K562 (cell line): ENCODE measurements around the gene LOXL3.

ENCODE experiments used
- CHD2 ChIP-seq: IDR thresholded peaks from 2 replicates; pipeline ENCODE4 v1.6.1; 2011; ENCODE audit warnings: low read depth, low read length
- CTCFL ChIP-seq: IDR thresholded peaks from 2 replicates; pipeline ENCODE4 v1.6.1; 2011; ENCODE audit warnings: borderline replicate concordance, low read depth, mild to moderate bottlenecking, moderate library complexity, low read length; ENCODE audit not compliant: insufficient read depth, poor library complexity, severe bottlenecking
- ELF1 ChIP-seq: fragments of 200-800 bp; sonication (Bioruptor generic); IDR thresholded peaks from 2 replicates; pipeline ENCODE4 v1.6.1; 2016; ENCODE audit warnings: missing genetic modification characterization, missing compliant biosample characterization
- EP300 ChIP-seq: IDR thresholded peaks from 2 replicates; pipeline ENCODE4 v1.6.1; 2012; ENCODE audit warnings: low read length, improper control_type of control experiment
- ESRRA ChIP-seq: fragments of 450-650 bp; IDR thresholded peaks from 2 replicates; pipeline ENCODE4 v1.6.1; 2014; ENCODE audit warnings: low read depth, mild to moderate bottlenecking, moderate library complexity, borderline replicate concordance
- ETV5 ChIP-seq: sonication (generic); formaldehyde crosslinking; IDR thresholded peaks from 2 replicates; pipeline ENCODE4 v1.4.0; 2020; ENCODE audit warnings: low read depth, mild to moderate bottlenecking, missing genetic modification reagents
- GATA2 ChIP-seq: sonication (generic); formaldehyde crosslinking; IDR thresholded peaks from 2 replicates; pipeline ENCODE4 v1.4.0; 2020; ENCODE audit warnings: mild to moderate bottlenecking, missing genetic modification reagents
- MAFK ChIP-seq: IDR thresholded peaks from 2 replicates; pipeline ENCODE4 v1.6.1; 2011; ENCODE audit warnings: low read length, improper control_type of control experiment
- POU5F1 ChIP-seq: fragments of 150-350 bp; IDR thresholded peaks from 2 replicates; pipeline ENCODE4 v1.6.1; 2014; ENCODE audit warnings: borderline replicate concordance, low read length, low read depth, mild to moderate bottlenecking; ENCODE audit not compliant: partially characterized antibody
- RFX1 ChIP-seq: fragments of 450-650 bp; IDR thresholded peaks from 2 replicates; pipeline ENCODE4 v1.6.1; 2016; ENCODE audit warnings: mild to moderate bottlenecking, moderate library complexity
- TF ChIP-seq, protein P1 (sequence below): fragments of 450-650 bp; IDR thresholded peaks from 2 replicates; pipeline ENCODE4 v1.6.1; 2016
- TF ChIP-seq, protein P2 (sequence below), 3 experiments: IDR thresholded peaks in 2 of 3; conservative IDR thresholded peaks in 1 of 3; 2 replicates each; pipeline ENCODE4 v1.5.1; 2011 to 2012; ENCODE audit warnings: low read length in 3 of 3, mild to moderate bottlenecking in 3 of 3, control low read depth in 2 of 3, improper control_type of control experiment in 1 of 3, inconsistent platforms in 1 of 3, low read depth in 1 of 3, mixed read lengths in 1 of 3, moderate library complexity in 1 of 3; ENCODE audit not compliant: insufficient read depth in 2 of 3
- TF ChIP-seq, protein P3 (sequence below): sonication (generic); formaldehyde crosslinking; IDR thresholded peaks from 2 replicates; pipeline ENCODE4 v1.8.1; 2023; ENCODE audit warnings: mild to moderate bottlenecking, missing genetic modification reagents, moderate library complexity
- TF ChIP-seq, protein P4 (sequence below): sonication (generic); formaldehyde crosslinking; IDR thresholded peaks from 2 replicates; pipeline ENCODE4 v1.8.1; 2022; ENCODE audit warnings: missing genetic modification reagents

- TF ChIP-seq, protein P1, sequence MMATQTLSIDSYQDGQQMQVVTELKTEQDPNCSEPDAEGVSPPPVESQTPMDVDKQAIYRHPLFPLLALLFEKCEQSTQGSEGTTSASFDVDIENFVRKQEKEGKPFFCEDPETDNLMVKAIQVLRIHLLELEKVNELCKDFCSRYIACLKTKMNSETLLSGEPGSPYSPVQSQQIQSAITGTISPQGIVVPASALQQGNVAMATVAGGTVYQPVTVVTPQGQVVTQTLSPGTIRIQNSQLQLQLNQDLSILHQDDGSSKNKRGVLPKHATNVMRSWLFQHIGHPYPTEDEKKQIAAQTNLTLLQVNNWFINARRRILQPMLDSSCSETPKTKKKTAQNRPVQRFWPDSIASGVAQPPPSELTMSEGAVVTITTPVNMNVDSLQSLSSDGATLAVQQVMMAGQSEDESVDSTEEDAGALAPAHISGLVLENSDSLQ = no peak
- TF ChIP-seq, protein P2, sequence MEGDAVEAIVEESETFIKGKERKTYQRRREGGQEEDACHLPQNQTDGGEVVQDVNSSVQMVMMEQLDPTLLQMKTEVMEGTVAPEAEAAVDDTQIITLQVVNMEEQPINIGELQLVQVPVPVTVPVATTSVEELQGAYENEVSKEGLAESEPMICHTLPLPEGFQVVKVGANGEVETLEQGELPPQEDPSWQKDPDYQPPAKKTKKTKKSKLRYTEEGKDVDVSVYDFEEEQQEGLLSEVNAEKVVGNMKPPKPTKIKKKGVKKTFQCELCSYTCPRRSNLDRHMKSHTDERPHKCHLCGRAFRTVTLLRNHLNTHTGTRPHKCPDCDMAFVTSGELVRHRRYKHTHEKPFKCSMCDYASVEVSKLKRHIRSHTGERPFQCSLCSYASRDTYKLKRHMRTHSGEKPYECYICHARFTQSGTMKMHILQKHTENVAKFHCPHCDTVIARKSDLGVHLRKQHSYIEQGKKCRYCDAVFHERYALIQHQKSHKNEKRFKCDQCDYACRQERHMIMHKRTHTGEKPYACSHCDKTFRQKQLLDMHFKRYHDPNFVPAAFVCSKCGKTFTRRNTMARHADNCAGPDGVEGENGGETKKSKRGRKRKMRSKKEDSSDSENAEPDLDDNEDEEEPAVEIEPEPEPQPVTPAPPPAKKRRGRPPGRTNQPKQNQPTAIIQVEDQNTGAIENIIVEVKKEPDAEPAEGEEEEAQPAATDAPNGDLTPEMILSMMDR (IDR thresholded peaks at IDR 0.05 in 2 of 3, conservative IDR thresholded peaks at IDR 0.05 in 1 of 3; ENCODE audit: insufficient read depth in 2 of 3, low read depth in 1 of 3, low read length in 3 of 3) = no peak
- no peak for TF ChIP-seq EP300
- TF ChIP-seq POU5F1 = no peak
- TF ChIP-seq, protein P3, sequence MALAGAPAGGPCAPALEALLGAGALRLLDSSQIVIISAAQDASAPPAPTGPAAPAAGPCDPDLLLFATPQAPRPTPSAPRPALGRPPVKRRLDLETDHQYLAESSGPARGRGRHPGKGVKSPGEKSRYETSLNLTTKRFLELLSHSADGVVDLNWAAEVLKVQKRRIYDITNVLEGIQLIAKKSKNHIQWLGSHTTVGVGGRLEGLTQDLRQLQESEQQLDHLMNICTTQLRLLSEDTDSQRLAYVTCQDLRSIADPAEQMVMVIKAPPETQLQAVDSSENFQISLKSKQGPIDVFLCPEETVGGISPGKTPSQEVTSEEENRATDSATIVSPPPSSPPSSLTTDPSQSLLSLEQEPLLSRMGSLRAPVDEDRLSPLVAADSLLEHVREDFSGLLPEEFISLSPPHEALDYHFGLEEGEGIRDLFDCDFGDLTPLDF (CRISPR knock-in tag) = no peak
- TF ChIP-seq RFX1 = no peak
- no peak for TF ChIP-seq GATA2 (CRISPR knock-in tag)
- TF ChIP-seq CHD2 = no peak
- TF ChIP-seq, protein P4, sequence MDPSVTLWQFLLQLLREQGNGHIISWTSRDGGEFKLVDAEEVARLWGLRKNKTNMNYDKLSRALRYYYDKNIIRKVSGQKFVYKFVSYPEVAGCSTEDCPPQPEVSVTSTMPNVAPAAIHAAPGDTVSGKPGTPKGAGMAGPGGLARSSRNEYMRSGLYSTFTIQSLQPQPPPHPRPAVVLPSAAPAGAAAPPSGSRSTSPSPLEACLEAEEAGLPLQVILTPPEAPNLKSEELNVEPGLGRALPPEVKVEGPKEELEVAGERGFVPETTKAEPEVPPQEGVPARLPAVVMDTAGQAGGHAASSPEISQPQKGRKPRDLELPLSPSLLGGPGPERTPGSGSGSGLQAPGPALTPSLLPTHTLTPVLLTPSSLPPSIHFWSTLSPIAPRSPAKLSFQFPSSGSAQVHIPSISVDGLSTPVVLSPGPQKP (CRISPR knock-in tag) = no peak
- no peak for TF ChIP-seq ESRRA
- no peak for TF ChIP-seq ETV5 (CRISPR knock-in tag)
- TF ChIP-seq MAFK = no peak
- TF ChIP-seq CTCFL = no peak
- no peak for TF ChIP-seq ELF1
These were observed 49.0 kb upstream of the LOXL3 start for GRCh38 chr2:74602586-74603281.
